Measurements from ENCODE around the gene PTGR2. TPM values are rescaled to one million over a fixed set of nuclear protein-coding genes. Genes with fewer than 3 reads are reported as not detected.

Gene PTGR2
- 10 to 100 TPM; 15.9 to 25.0 TPM for total RNA-seq

GRCh38 chr14:73851567-73852382, at the start of gene PTGR2:
PTGR2 (plus strand) TSS chr14:73851831; CDS start chr14:73858863, 7,032 bp downstream.
- Histone ChIP-seq H3K27ac (peak within 1 kb of the TSS; percentile 91), H3K36me3 (no peaks in the 10 kb centered on the region), H3K9me3 (no peaks in the 10 kb centered on the region), H3K4me1 (peaks cover 0 to 15% of the 10 kb centered on the region in 2 donors), H3K27me3 (no peaks in the 10 kb centered on the region), H3K4me3 (peak within 1 kb of the TSS; percentile 54 to 57)
- peak; percentile 97 for DNase-seq (ENCODE audit: low spot score)
- peak in 1 of 2 donors; percentile 27 for TF ChIP-seq CTCF (IDR thresholded peaks at IDR 0.05)

- Histone ChIP-seq H3K4me3 (no peak overlapping the region), H3K36me3 (peaks cover 5% of the 10 kb centered on the region), H3K4me1 (no peaks in the 10 kb centered on the region), H3K27ac (no peak overlapping the region), H3K9me3 (no peaks in the 10 kb centered on the region), H3K27me3 (no peaks in the 10 kb centered on the region)
- TF ChIP-seq CTCF (IDR thresholded peaks at IDR 0.05), result no peak
- DNase-seq (ENCODE audit: low spot score), result no peak
Observed at GRCh38 chr14:73802431-73803188, 49.0 kb upstream of the PTGR2 start.

- DNase-seq (ENCODE audit: low spot score), result no peak
- Histone ChIP-seq H3K4me3 (no peak overlapping the region), H3K27ac (no peak overlapping the region), H3K36me3 (peaks cover 5% of the 10 kb centered on the region), H3K9me3 (no peaks in the 10 kb centered on the region), H3K27me3 (no peaks in the 10 kb centered on the region), H3K4me1 (no peaks in the 10 kb centered on the region)
- TF ChIP-seq CTCF (IDR thresholded peaks at IDR 0.05), result no peak
Observed at GRCh38 chr14:73804636-73805035, 47.0 kb upstream of the PTGR2 start.

- Histone ChIP-seq H3K9me3 (no peaks in the 10 kb centered on the region), H3K4me1 (no peaks in the 10 kb centered on the region), H3K4me3 (no peak overlapping the region), H3K27ac (no peak overlapping the region), H3K27me3 (no peaks in the 10 kb centered on the region), H3K36me3 (peaks cover 5% of the 10 kb centered on the region)
- no peak for DNase-seq (ENCODE audit: low spot score)
- TF ChIP-seq CTCF (IDR thresholded peaks at IDR 0.05), result no peak
Observed at GRCh38 chr14:73807457-73807856, 44.2 kb upstream of the PTGR2 start.

GRCh38 chr14:73809391-73809790, 42.2 kb upstream of the PTGR2 start:
- TF ChIP-seq CTCF (IDR thresholded peaks at IDR 0.05), result no peak
- H3K9me3 ChIP-seq, result no peaks in the 10 kb centered on the region
- no peak overlapping the region for H3K27ac ChIP-seq

More at GRCh38 chr14:73809391-73809790, 42.2 kb upstream of the PTGR2 start:
- H3K4me3 ChIP-seq, result no peak overlapping the region
- no peaks in the 10 kb centered on the region for H3K4me1 ChIP-seq
- H3K36me3 ChIP-seq, result no peaks in the 10 kb centered on the region
- DNase-seq (ENCODE audit: low spot score), result no peak
- no peaks in the 10 kb centered on the region for H3K27me3 ChIP-seq
